Measurements from ENCODE around the gene FCF1. TPM values are rescaled to one million over a fixed set of nuclear protein-coding genes. Genes with fewer than 3 reads are reported as not detected.

The FCF1 gene
- total and polyA plus RNA-seq, 11 donors = 4.3 to 46.2 (median 36.7) TPM

DNA sequence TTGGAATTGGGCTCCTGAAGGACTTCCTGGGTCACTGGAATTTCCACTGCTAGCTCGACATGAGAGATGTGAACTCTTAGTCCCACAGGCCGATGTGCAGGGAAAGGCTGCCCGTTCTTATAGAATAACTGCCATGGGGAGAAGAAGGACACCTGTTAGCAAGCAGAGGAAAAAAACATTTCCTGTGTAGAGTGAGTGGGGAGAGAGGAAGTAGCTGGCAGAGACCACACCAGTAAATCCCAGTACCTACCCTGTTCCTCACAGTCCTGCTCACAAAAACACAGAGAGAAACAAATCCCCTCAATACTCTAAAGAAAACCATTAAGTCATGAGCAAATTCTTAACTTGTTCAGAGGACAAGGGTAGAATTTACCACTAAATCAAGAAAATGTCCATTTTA lies 29.5 kb upstream of the FCF1 start:
- Histone ChIP-seq H3K27me3 (no peaks in the 10 kb centered on the region), H3K9me3 (no peaks in the 10 kb centered on the region), H3K36me3 (peaks cover 0 to 92% (median 82%) of the 10 kb centered on the region in 9 donors), H3K27ac (no peak overlapping the region), H3K4me1 (peaks cover 0 to 22% (median 7%) of the 10 kb centered on the region in 12 donors), H3K4me3 (no peak overlapping the region)
- 62 to 80% (median 64%) methylated on average over 3 of the region's 3 CpGs for WGBS, 4 donors
- TF ChIP-seq POLR2A (IDR thresholded peaks at IDR 0.05) = no peak
- no peak for TF ChIP-seq CTCF (IDR thresholded peaks at IDR 0.05)
- DNase-seq (no peak), ATAC-seq (no peak)
- intact Hi-C loops (cut with DNase I) = no loop called here

- peak in 1 of 4 donors; percentile 51 for ATAC-seq
- Histone ChIP-seq H3K4me1 (peaks cover 0 to 22% (median 7%) of the 10 kb centered on the region in 12 donors), H3K27ac (no peak overlapping the region), H3K4me3 (no peak overlapping the region), H3K27me3 (no peaks in the 10 kb centered on the region), H3K9me3 (no peaks in the 10 kb centered on the region), H3K36me3 (peaks cover 0 to 95% (median 82%) of the 10 kb centered on the region in 9 donors)
- DNase-seq = peak in 1 of 5 donors; percentile 31
- intact Hi-C loops (cut with DNase I) = no loop called here
- 85 to 95% (median 91%) methylated on average over 12 of the region's 12 CpGs for WGBS, 4 donors
- TF ChIP-seq POLR2A (IDR thresholded peaks at IDR 0.05) (no peak), CTCF (IDR thresholded peaks at IDR 0.05) (no peak)
These were observed 28.5 kb upstream of the FCF1 start for GRCh38 chr14:74684434-74684833.

DNA sequence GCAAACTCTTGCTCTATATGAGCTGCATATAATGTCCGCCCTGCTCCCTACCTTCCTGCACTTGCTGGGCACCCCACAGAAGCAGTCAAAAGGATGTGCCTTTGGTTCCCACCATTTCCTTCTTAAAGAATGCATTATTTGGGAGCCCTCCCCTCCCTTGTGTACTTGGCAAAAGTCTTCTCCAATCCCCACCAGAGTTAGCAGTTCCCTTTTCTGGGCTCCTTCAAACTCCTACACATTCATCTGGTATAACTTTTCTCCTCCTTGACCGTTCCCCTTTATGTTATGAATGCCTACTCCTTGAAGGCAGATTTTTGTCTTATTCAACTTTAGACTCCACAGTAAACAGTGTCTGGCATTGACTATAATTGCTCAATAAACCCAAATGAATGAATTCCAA lies 27.9 kb upstream of the FCF1 start:
- TF ChIP-seq CTCF (IDR thresholded peaks at IDR 0.05) (no peak), POLR2A (IDR thresholded peaks at IDR 0.05) (no peak)
- H3K27ac ChIP-seq = no peak overlapping the region
- H3K36me3 ChIP-seq = peaks cover 0 to 97% (median 85%) of the 10 kb centered on the region in 9 donors
- H3K27me3 ChIP-seq = no peaks in the 10 kb centered on the region
- intact Hi-C loops (cut with DNase I) = no loop called here
- peaks cover 0 to 22% (median 7%) of the 10 kb centered on the region in 12 donors for H3K4me1 ChIP-seq
- ATAC-seq (no peak), DNase-seq (no peak)
- 88 to 93% (median 91%) methylated on average over 2 of the region's 2 CpGs for WGBS, 4 donors
- no peaks in the 10 kb centered on the region for H3K9me3 ChIP-seq
- H3K4me3 ChIP-seq = no peak overlapping the region

- H3K36me3 ChIP-seq = peaks cover 0 to 97% (median 87%) of the 10 kb centered on the region in 9 donors
These were observed 26.8 kb upstream of the FCF1 start for GRCh38 chr14:74685921-74686678.

More at GRCh38 chr14:74685921-74686678, 26.8 kb upstream of the FCF1 start:
- H3K9me3 ChIP-seq = no peaks in the 10 kb centered on the region
- peak overlapping the region in 1 of 12 donors; percentile 2 for H3K27ac ChIP-seq
- no peaks in the 10 kb centered on the region for H3K27me3 ChIP-seq
- no peak for DNase-seq
- intact Hi-C loops (cut with DNase I) = no loop called here
- WGBS, 4 donors = 45 to 58% (median 50%) methylated on average over 3 of the region's 3 CpGs
- no peak for TF ChIP-seq CTCF (IDR thresholded peaks at IDR 0.05)
- no peak for TF ChIP-seq POLR2A (IDR thresholded peaks at IDR 0.05)
- no peak overlapping the region for H3K4me3 ChIP-seq
- peak in 1 of 4 donors; percentile 53 for ATAC-seq
- peaks cover 0 to 30% (median 9%) of the 10 kb centered on the region in 12 donors for H3K4me1 ChIP-seq
